Measurements from ENCODE around the gene U2AF1L4. TPM values are rescaled to one million over a fixed set of nuclear protein-coding genes. Genes with fewer than 3 reads are reported as not detected.

U2AF1L4 gene
- total RNA-seq, 1 donor from 2014 or later: 6.6 TPM

- intact Hi-C loops (cut with DNase I): no loop called here
- H3K36me3 ChIP-seq: peaks cover 3 to 93% of the 10 kb centered on the region in 2 donors
- no peak for TF ChIP-seq POLR2AphosphoS5 (IDR thresholded peaks at IDR 0.05; ENCODE audit: insufficient read depth in 1 of 2, low read depth in 1 of 2)
- TF ChIP-seq CTCF (IDR thresholded peaks at IDR 0.05): no peak
- no peak for TF ChIP-seq POLR2A (IDR thresholded peaks at IDR 0.05)
- DNase-seq (ENCODE audit: extremely low spot score in 2 of 2): no peak
- H3K27ac ChIP-seq: no peak overlapping the region
- no peaks in the 10 kb centered on the region for H3K4me1 ChIP-seq
- H3K27me3 ChIP-seq: no peaks in the 10 kb centered on the region
- H3K9me3 ChIP-seq: no peaks in the 10 kb centered on the region
- H3K4me3 ChIP-seq: no peak overlapping the region
Measured at GRCh38 chr19:35729021-35729420, 16.2 kb downstream of the U2AF1L4 start.

DNA sequence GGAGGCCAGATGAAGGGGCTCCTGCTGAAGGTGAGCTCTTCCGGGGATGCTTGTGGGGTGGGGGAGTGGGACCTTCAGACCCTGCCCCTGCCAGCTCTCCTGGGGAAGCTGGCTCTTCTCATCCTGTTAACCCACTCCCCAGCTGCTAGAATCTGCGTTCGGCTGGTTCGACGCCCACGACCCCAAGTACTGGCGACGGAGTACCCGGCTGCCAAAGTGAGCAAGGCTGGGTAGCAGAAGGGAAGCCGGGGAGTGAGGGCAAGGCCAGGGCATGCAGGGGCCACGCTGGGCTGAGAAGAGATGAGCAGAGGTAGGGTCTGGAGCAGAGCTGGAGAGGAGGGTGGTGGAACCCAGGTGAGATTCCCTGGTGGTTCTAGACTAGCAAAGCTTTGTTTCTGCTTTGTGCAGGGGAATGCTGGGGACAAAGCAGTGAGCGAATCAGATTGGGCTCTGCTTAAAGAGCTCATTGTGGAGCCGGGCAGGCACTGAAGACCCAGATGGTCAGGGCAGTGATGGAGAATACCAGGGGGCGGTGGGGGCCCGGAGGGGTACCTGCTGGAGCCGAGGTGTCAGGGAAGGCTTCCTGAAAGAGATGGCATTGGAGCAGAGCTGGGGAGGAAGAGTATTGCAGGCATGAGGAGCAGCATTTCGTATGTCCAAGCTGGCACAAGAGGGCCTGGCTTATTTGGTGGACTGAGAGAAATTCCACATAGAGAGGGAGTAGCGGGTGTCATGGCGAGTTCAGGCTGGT lies 17.1 kb downstream of the U2AF1L4 start:
- Histone ChIP-seq H3K27me3 (no peaks in the 10 kb centered on the region), H3K27ac (no peak overlapping the region), H3K36me3 (peaks cover 3 to 100% of the 10 kb centered on the region in 2 donors), H3K9me3 (no peaks in the 10 kb centered on the region), H3K4me3 (no peak overlapping the region), H3K4me1 (no peaks in the 10 kb centered on the region)
- no peak for TF ChIP-seq POLR2A (IDR thresholded peaks at IDR 0.05)
- no peak for TF ChIP-seq POLR2AphosphoS5 (IDR thresholded peaks at IDR 0.05; ENCODE audit: insufficient read depth in 1 of 2, low read depth in 1 of 2)
- TF ChIP-seq CTCF (IDR thresholded peaks at IDR 0.05): no peak
- intact Hi-C loops (cut with DNase I): no loop called here
- DNase-seq (ENCODE audit: extremely low spot score in 2 of 2): no peak

DNA sequence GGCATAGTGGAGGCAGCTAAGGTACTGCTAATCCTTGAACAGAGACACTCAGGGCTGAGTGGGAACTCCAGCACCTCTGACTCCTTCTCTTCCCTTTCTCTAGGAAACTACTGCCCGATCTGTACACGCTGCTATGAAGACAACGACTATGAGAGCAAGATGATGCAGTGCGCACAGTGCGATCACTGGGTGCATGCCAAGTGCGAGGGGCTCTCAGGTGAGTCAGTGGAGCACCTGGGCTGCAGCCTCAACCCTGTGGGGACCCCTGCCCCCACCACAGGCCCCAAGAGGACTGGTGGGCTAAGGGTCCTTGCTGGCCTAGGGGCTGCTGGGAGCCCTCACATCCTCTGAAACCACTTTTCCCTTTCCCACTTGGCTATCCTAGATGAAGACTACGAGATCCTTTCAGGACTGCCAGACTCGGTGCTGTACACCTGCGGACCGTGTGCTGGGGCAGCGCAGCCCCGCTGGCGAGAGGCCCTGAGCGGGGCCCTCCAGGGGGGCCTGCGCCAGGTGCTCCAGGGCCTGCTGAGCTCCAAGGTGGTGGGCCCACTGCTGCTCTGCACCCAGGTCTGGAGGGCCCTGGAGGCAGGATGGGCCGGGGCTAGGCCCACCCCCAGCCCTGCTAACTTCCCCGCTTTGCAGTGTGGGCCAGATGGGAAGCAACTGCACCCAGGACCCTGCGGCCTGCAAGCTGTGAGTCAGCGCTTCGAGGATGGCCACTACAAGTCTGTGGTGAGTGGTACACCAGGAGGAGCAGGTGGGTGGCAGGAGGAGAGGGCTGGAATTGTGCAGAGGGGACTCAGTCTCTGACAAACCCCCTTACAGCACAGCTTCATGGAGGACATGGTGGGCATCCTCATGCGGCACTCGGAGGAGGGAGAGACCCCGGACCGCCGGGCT lies 17.9 kb downstream of the U2AF1L4 start:
- no peak for DNase-seq (ENCODE audit: extremely low spot score in 2 of 2)
- Histone ChIP-seq H3K9me3 (no peaks in the 10 kb centered on the region), H3K27me3 (no peaks in the 10 kb centered on the region), H3K36me3 (peaks cover 3 to 100% of the 10 kb centered on the region in 2 donors), H3K4me3 (no peak overlapping the region), H3K4me1 (no peaks in the 10 kb centered on the region), H3K27ac (no peak overlapping the region)
- intact Hi-C loops (cut with DNase I): no loop called here
- no peak for TF ChIP-seq POLR2AphosphoS5 (IDR thresholded peaks at IDR 0.05; ENCODE audit: insufficient read depth in 1 of 2, low read depth in 1 of 2)
- no peak for TF ChIP-seq CTCF (IDR thresholded peaks at IDR 0.05)

DNA sequence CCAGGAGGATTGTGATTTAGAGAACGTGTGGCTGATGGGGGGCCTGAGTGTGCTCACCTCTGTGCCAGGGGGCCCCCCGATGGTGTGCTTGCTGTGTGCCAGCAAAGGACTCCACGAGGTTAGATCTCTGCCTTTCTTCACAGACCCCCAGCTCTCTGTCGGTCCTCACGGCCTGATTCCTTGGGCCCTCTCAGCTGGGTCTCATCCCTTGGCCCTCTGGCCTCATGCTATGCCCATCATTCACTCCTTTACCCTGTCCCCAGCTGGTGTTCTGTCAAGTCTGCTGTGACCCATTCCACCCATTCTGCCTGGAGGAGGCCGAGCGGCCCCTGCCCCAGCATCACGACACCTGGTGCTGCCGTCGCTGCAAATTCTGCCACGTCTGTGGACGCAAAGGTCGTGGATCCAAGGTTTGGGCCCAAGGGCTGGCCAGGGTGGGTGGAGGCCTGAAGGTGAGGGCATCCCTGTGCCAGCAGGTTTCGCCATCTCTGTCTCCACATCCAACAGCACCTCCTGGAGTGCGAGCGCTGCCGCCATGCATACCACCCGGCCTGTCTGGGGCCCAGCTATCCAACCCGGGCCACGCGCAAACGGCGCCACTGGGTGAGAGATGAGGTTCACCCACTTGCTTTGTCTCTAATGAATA lies 19.9 kb downstream of the U2AF1L4 start:
- no peak for TF ChIP-seq POLR2AphosphoS5 (IDR thresholded peaks at IDR 0.05; ENCODE audit: insufficient read depth in 1 of 2, low read depth in 1 of 2)
- TF ChIP-seq POLR2A (IDR thresholded peaks at IDR 0.05): no peak
- no peak for TF ChIP-seq CTCF (IDR thresholded peaks at IDR 0.05)
- DNase-seq (ENCODE audit: extremely low spot score in 2 of 2): no peak
- Histone ChIP-seq H3K27ac (no peak overlapping the region), H3K4me1 (no peaks in the 10 kb centered on the region), H3K36me3 (peaks cover 3 to 98% of the 10 kb centered on the region in 2 donors), H3K9me3 (no peaks in the 10 kb centered on the region), H3K27me3 (no peaks in the 10 kb centered on the region), H3K4me3 (no peak overlapping the region)
- intact Hi-C loops (cut with DNase I): no loop called here
